H1 (cell line): ENCODE results near the gene SMYD3. TPM values are rescaled to one million over a fixed set of nuclear protein-coding genes. Genes with fewer than 3 reads are reported as not detected.

Experiments
- CTCF ChIA-PET: fragments of 300-600 bp; sonication (Branson Sonifier 250); formaldehyde crosslinking; loops from one replicate; lab custom pipeline; 2021; ENCODE audit not compliant: partially characterized antibody; lab: Charles Lee
- POLR2A ChIA-PET: fragments of 300-600 bp; sonication (Branson Sonifier 250); formaldehyde crosslinking; loops from one replicate; lab custom pipeline; 2021; ENCODE audit warnings: inconsistent platforms; ENCODE audit not compliant: partially characterized antibody; lab: Charles Lee
- DNase-seq, 2 experiments: peaks; one replicate each; pipeline versions ENCODE4 v3.0.0 to v3.0.0-alpha.2; 2010 to 2022; ENCODE audit warnings: low spot score in 2 of 2, low read depth in 1 of 2, mixed read lengths in 1 of 2
- FAIRE-seq: peaks from 2 replicates; lab custom pipeline; 2011; peaks lifted over from hg19 to GRCh38; lab: Jason Lieb, UNC
- H2AFZ ChIP-seq: 2 replicates; pipeline ENCODE4 v1.8.1; 2012; ENCODE audit warnings: low read length, inconsistent platforms
- H2AK5ac ChIP-seq: 2 replicates; pipeline ENCODE4 v1.6.1; 2013; ENCODE audit warnings: low read depth, low read length
- H2BK120ac ChIP-seq: replicated peaks from 2 replicates; pipeline ENCODE3; 2013; ENCODE audit warnings: low read depth, low read length, inconsistent platforms
- H2BK12ac ChIP-seq: 2 replicates; pipeline ENCODE4 v1.6.1; 2013; ENCODE audit warnings: low read depth, low read length
- H2BK15ac ChIP-seq: 2 replicates; pipeline ENCODE4 v1.6.1; 2013; ENCODE audit warnings: low read length
- H2BK20ac ChIP-seq: 2 replicates; pipeline ENCODE4 v1.6.1; 2013; ENCODE audit warnings: low read length
- H2BK5ac ChIP-seq: 2 replicates; pipeline ENCODE4 v1.6.1; 2013; ENCODE audit warnings: low read depth, low read length
- H3K14ac ChIP-seq: 2 replicates; pipeline ENCODE4 v1.6.1; 2013; ENCODE audit warnings: inconsistent platforms; ENCODE audit not compliant: insufficient read length
- H3K18ac ChIP-seq: 2 replicates; pipeline ENCODE4 v1.6.1; 2013; ENCODE audit warnings: low read length; ENCODE audit errors: extremely low read depth
- H3K23ac ChIP-seq: 2 replicates; pipeline ENCODE4 v1.6.1; 2013; ENCODE audit warnings: inconsistent platforms; ENCODE audit not compliant: insufficient read length
- H3K23me2 ChIP-seq: 2 replicates; pipeline ENCODE4 v1.6.1; 2013; ENCODE audit warnings: low read depth, low read length
- H3K27ac ChIP-seq: 2 replicates; pipeline ENCODE4 v1.6.1; 2011; ENCODE audit warnings: low read depth, low read length, inconsistent platforms
- H3K27me3 ChIP-seq, 4 experiments: replicated peaks in 1 of 4; 1 replicate in 1 of 4; 2 replicates in 3 of 4; pipeline versions ENCODE4 v1.6.1 to v1.8.1; 2011 to 2013; ENCODE audit warnings: low read length in 3 of 4, mild to moderate bottlenecking in 3 of 4, inconsistent platforms in 2 of 4, mixed read lengths in 2 of 4, moderate library complexity in 1 of 4; ENCODE audit not compliant: control insufficient read depth in 3 of 4, insufficient read depth in 3 of 4; ENCODE audit errors: extremely low read depth in 1 of 4
- H3K36me3 ChIP-seq, 4 experiments: 2 replicates each; pipeline versions ENCODE4 v1.6.1 to v1.8.1; 2011 to 2013; ENCODE audit warnings: mild to moderate bottlenecking in 4 of 4, low read length in 3 of 4, moderate library complexity in 2 of 4, control low read depth in 1 of 4, inconsistent platforms in 1 of 4; ENCODE audit not compliant: insufficient read depth in 4 of 4, control insufficient read depth in 2 of 4
- H3K4ac ChIP-seq: replicated peaks from 2 replicates; pipeline ENCODE3; 2013; ENCODE audit warnings: low read length, low read depth, mixed read lengths, inconsistent platforms; ENCODE audit not compliant: insufficient read length
- H3K4me1 ChIP-seq, 4 experiments: replicated peaks in 1 of 4; 1 replicate in 1 of 4; 2 replicates in 3 of 4; pipeline versions ENCODE4 v1.6.1 to v1.8.1; 2011 to 2013; ENCODE audit warnings: low read length in 3 of 4, inconsistent platforms in 2 of 4, mixed read lengths in 1 of 4; ENCODE audit not compliant: insufficient read depth in 4 of 4, control insufficient read depth in 3 of 4
- H3K4me2 ChIP-seq, 2 experiments: 2 replicates each; pipeline versions ENCODE4 v1.6.1 to v1.8.1; 2011 to 2013; ENCODE audit warnings: low read depth in 2 of 2, low read length in 2 of 2, control low read depth in 1 of 2, inconsistent platforms in 1 of 2, mild to moderate bottlenecking in 1 of 2; ENCODE audit not compliant: insufficient read depth in 1 of 2
- H3K4me3 ChIP-seq, 4 experiments: fragments of 200-600, 300-600 bp in 1 of 4; sonication (generic), shearing (Covaris generic), sonication (Bioruptor Twin) in 1 of 4; 2 replicates each; pipeline versions ENCODE4 v1.5.1 to v1.8.1; 2011 to 2016; ENCODE audit warnings: low read length in 4 of 4, low read depth in 3 of 4, control low read depth in 2 of 4, inconsistent platforms in 2 of 4, mild to moderate bottlenecking in 2 of 4, mixed read lengths in 1 of 4, moderate library complexity in 1 of 4; ENCODE audit not compliant: insufficient read depth in 2 of 4; ENCODE audit errors: extremely low read depth in 1 of 4
- H3K56ac ChIP-seq: replicated peaks from 2 replicates; pipeline ENCODE3; 2013; ENCODE audit warnings: low read depth, mild to moderate bottlenecking, mixed read lengths, low read length, inconsistent platforms; ENCODE audit not compliant: insufficient read length
- H3K79me1 ChIP-seq: 2 replicates; pipeline ENCODE4 v1.6.1; 2013; ENCODE audit warnings: low read depth, low read length, control low read depth
- H3K79me2 ChIP-seq, 2 experiments: 2 replicates each; pipeline versions ENCODE4 v1.6.1 to v1.8.1; 2012 to 2013; ENCODE audit warnings: low read length in 2 of 2, mild to moderate bottlenecking in 2 of 2, inconsistent platforms in 1 of 2; ENCODE audit not compliant: insufficient read depth in 2 of 2, control insufficient read depth in 1 of 2
- H3K9ac ChIP-seq, 4 experiments: replicated peaks in 1 of 4; 1 replicate in 1 of 4; 2 replicates in 3 of 4; pipeline versions ENCODE4 v1.6.1 to v1.8.1; 2011 to 2013; ENCODE audit warnings: low read depth in 3 of 4, low read length in 3 of 4, control low read depth in 2 of 4, mild to moderate bottlenecking in 2 of 4, moderate library complexity in 2 of 4, inconsistent platforms in 1 of 4; ENCODE audit errors: extremely low read depth in 1 of 4
- H3K9me3 ChIP-seq, 2 experiments: 2 replicates each; pipeline versions ENCODE4 v1.6.1 to v1.8.1; 2012 to 2013; ENCODE audit warnings: mild to moderate bottlenecking in 2 of 2, moderate library complexity in 2 of 2, control low read depth in 1 of 2, inconsistent platforms in 1 of 2, low read depth in 1 of 2, low read length in 1 of 2, mixed read lengths in 1 of 2; ENCODE audit not compliant: insufficient read depth in 2 of 2
- H4K20me1 ChIP-seq, 2 experiments: replicated peaks in 1 of 2; 2 replicates each; pipeline versions ENCODE3 to v1.8.1; 2011 to 2013; ENCODE audit warnings: inconsistent platforms in 2 of 2, low read length in 2 of 2, mild to moderate bottlenecking in 1 of 2; ENCODE audit not compliant: insufficient read depth in 2 of 2, control insufficient read depth in 1 of 2
- H4K5ac ChIP-seq: 2 replicates; pipeline ENCODE4 v1.6.1; 2013; ENCODE audit warnings: low read length, low read depth, mixed read lengths, inconsistent platforms; ENCODE audit not compliant: insufficient read length
- H4K8ac ChIP-seq: 2 replicates; pipeline ENCODE4 v1.8.0; 2013; ENCODE audit warnings: mild to moderate bottlenecking, moderate library complexity, low read length, inconsistent platforms; ENCODE audit not compliant: insufficient read depth; ENCODE audit errors: extremely low read depth
- H4K91ac ChIP-seq: replicated peaks from 2 replicates; pipeline ENCODE3; 2013; ENCODE audit warnings: low read length, mixed read lengths, inconsistent platforms; ENCODE audit not compliant: insufficient read length
- BACH1 ChIP-seq: IDR thresholded peaks from 2 replicates; pipeline ENCODE4 v1.6.1; 2012; ENCODE audit warnings: low read length, improper control_type of control experiment
- BRCA1 ChIP-seq: IDR thresholded peaks from 2 replicates; pipeline ENCODE4 v1.6.1; 2012; ENCODE audit warnings: low read depth, low read length, improper control_type of control experiment
- HDAC2 ChIP-seq, 2 experiments: fragments of 300-600 bp in 1 of 2; sonication (generic) in 1 of 2; IDR thresholded peaks; 2 replicates each; pipeline ENCODE4 v1.6.1; 2011 to 2012; ENCODE audit warnings: low read depth in 2 of 2, low read length in 2 of 2, mild to moderate bottlenecking in 2 of 2, moderate library complexity in 2 of 2, borderline replicate concordance in 1 of 2, inconsistent platforms in 1 of 2
- JUN ChIP-seq: IDR thresholded peaks from 2 replicates; pipeline ENCODE4 v1.6.1; 2011; ENCODE audit warnings: low read depth, mild to moderate bottlenecking, improper control_type of control experiment, low read length
- NANOG ChIP-seq: IDR thresholded peaks from 2 replicates; pipeline ENCODE4 v1.6.1; 2011; ENCODE audit warnings: low read length, low read depth, mild to moderate bottlenecking, inconsistent platforms; ENCODE audit not compliant: insufficient read depth, poor library complexity, severe bottlenecking
- RXRA ChIP-seq: IDR thresholded peaks from 2 replicates; pipeline ENCODE4 v1.6.1; 2011; ENCODE audit warnings: low read depth, mild to moderate bottlenecking, low read length, moderate library complexity; ENCODE audit not compliant: insufficient read depth
- SRF ChIP-seq: IDR thresholded peaks from 2 replicates; pipeline ENCODE4 v1.6.1; 2011; ENCODE audit warnings: mild to moderate bottlenecking, low read depth, low read length, moderate library complexity
- TAF7 ChIP-seq: optimal IDR thresholded peaks from 2 replicates; pipeline ENCODE3; 2011; ENCODE audit warnings: low read depth, mild to moderate bottlenecking, inconsistent platforms, low read length, moderate library complexity, borderline replicate concordance
- TBP ChIP-seq: IDR thresholded peaks from 2 replicates; pipeline ENCODE4 v1.6.1; 2011; ENCODE audit warnings: low read depth, low read length, improper control_type of control experiment
- WGBS, 2 experiments: shearing (Covaris generic) in 1 of 2; methylation state at CpG; one replicate each; pipeline versions ENCODE4 v1.1.6 to v1.1.7; 2013 to 2015; ENCODE audit warnings: low lambda C conversion rate in 2 of 2, mixed read lengths in 2 of 2, inconsistent platforms in 1 of 2, low coverage in 1 of 2, missing lambda C conversion rate in 1 of 2; ENCODE audit not compliant: insufficient replicate concordance in 2 of 2, insufficient coverage in 1 of 2, insufficient read length in 1 of 2; ENCODE audit errors: extremely low coverage in 1 of 2, missing lambda C conversion rate in 1 of 2; 5-methylcytosine and 5-hydroxymethylcytosine counted together
- polyA plus RNA-seq, 7 experiments: library from polyadenylated mRNA; depleted of rRNA in 3 of 7; stranded (reverse) in 5 of 7; unstranded in 2 of 7; fragments of >200 nt in 5 of 7; fragments of 200-250 nt in 2 of 7; gene quantifications; 1 replicate in 5 of 7; 2 replicates in 1 of 7; 4 replicates in 1 of 7; pipeline versions ENCODE4 v1.2.1 to v1.2.3, GENCODE V29; 2011 to 2013; ENCODE audit warnings: missing spikeins in 2 of 7, mixed read lengths in 2 of 7
- total RNA-seq: library from RNA; stranded (reverse); fragmentation: NEBNext Ultra II Directional; extraction: Animal tissue kit (Norgen Biotek cat#: 25700); gene quantifications from 2 replicates; pipeline ENCODE4 v1.2.1, GENCODE V29; 2021
- TF ChIP-seq, protein P1 (sequence below): IDR thresholded peaks from 2 replicates; pipeline ENCODE4 v1.6.1; 2012; ENCODE audit warnings: low read length, inconsistent platforms

The SMYD3 gene
- total and polyA plus RNA-seq, 2 of the 8 experiments (the other 6 are each of a cell fraction or from before 2014, with no cell fraction given): 17.3 to 25.4 TPM

DNA sequence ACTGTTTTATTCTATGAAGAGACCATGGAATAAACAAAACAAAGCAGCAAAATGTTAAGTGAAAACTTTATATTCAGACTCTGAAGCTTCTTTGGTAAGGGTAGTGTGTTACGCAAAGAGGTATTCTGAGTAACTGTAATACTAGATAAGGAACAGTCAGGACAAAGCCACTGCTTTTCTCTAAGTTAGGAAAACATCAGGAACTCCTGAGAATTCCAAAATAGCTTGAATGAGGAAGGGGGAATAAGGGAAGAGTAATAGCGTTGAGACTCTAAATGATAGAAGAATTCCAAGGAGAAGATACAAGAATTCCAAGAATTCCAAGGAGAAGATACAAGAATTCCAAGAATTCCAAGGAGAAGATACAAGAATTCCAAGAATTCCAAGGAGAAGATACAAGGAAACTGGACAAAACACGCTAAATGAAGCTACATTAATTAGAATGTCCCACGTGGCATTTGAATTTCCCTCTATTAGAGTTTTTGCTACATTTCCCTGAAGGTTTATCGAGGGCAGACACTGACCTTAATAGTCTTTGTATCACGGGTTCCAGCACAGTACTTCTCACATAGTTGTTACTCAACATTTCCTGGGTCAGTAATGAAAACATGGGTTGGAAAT lies 71.5 kb downstream of the SMYD3 start:
- FAIRE-seq (peak; percentile 75), DNase-seq (no peak)
- 73% methylated on average over 6 of the region's 6 CpGs; no CpG with 5 or more reads in 1 of the 2 experiments for WGBS, 2 experiments
- Histone ChIP-seq H3K4me3 (no peak overlapping the region; a peak in 1 of 8 replicates), H3K4ac (no peak overlapping the region), H3K23ac (no peak overlapping the region), H3K9ac (no peak overlapping the region), H3K79me2 (no peaks in the 10 kb centered on the region), H2BK5ac (no peak overlapping the region), H2BK12ac (no peak overlapping the region; the same call in 1 of the 2 replicates), H3K27me3 (no peaks in the 10 kb centered on the region), H4K8ac (no peak overlapping the region), H3K4me2 (no peak overlapping the region), H3K79me1 (no peaks in the 10 kb centered on the region), H3K23me2 (no peaks in the 10 kb centered on the region), H2BK15ac (no peak overlapping the region), H4K20me1 (no peaks in the 10 kb centered on the region), H4K91ac (no peak overlapping the region), H2BK20ac (no peak overlapping the region), H2AK5ac (no peak overlapping the region), H4K5ac (peak overlapping the region; percentile 88), H3K14ac (no peak overlapping the region), H3K18ac (no peak overlapping the region), H2AFZ (no peak overlapping the region), H2BK120ac (no peak overlapping the region), H3K56ac (no peak overlapping the region), H3K36me3 (0 out of 8 replicates have a peak, but pooled peaks cover 0 to 4% (median 0%) of the 10 kb centered on the region in 4 experiments), H3K4me1 (peaks cover 0 to 13% (median 4%) of the 10 kb centered on the region in 4 experiments; a peak in 3 of 7 replicates), H3K9me3 (no peaks in the 10 kb centered on the region; a peak in 1 of 4 replicates), H3K27ac (peak overlapping the region; percentile 26; the same call in 1 of the 2 replicates)
- CTCF ChIA-PET: interaction anchor here (0.6 to 1.3 kb wide), 2 partner anchors 14 to 23 kb away, joined by 3 read pairs; no protein-coding TSS in a partner anchor
- POLR2A ChIA-PET: interaction anchor here (0.6 to 0.9 kb wide), 2 partner anchors 10 to 13 kb away, joined by 3 to 4 read pairs; no protein-coding TSS in a partner anchor
- TF ChIP-seq TBP (no peak), SRF (no peak), JUN (no peak), BRCA1 (peak; percentile 45; the same call in 1 of the 2 replicates), HDAC2 (IDR thresholded peaks at IDR 0.05; ENCODE audit: borderline replicate concordance in 1 of 2, low read depth in 2 of 2, low read length in 2 of 2) (peak in 1 of 2 experiments; percentile 42; a peak in 1 of 4 replicates), RXRA (no peak), BACH1 (no peak), NANOG (no peak), TAF7 (peak; percentile 22)
- TF ChIP-seq, protein P1, sequence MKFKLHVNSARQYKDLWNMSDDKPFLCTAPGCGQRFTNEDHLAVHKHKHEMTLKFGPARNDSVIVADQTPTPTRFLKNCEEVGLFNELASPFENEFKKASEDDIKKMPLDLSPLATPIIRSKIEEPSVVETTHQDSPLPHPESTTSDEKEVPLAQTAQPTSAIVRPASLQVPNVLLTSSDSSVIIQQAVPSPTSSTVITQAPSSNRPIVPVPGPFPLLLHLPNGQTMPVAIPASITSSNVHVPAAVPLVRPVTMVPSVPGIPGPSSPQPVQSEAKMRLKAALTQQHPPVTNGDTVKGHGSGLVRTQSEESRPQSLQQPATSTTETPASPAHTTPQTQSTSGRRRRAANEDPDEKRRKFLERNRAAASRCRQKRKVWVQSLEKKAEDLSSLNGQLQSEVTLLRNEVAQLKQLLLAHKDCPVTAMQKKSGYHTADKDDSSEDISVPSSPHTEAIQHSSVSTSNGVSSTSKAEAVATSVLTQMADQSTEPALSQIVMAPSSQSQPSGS: peak; percentile 56; the same call in 1 of the 2 replicates
